DMS 273 treated with DMSO at 0.1 percent for 48 hours (cell line): ENCODE data around the gene HYAL1.

Experiments used
- DNase-seq: peaks from one replicate; lab custom pipeline; 2025; lab: John Stamatoyannopoulos, UW

The HYAL1 gene

GRCh38 chr3:50303013-50303815 is at the start of gene HYAL1:
TSS of gene HYAL1 (minus strand) at chr3:50303574. CDS start at chr3:50302956, 618 bp downstream.
- no peak for DNase-seq

- no peak for DNase-seq
Measured at GRCh38 chr3:50352781-50353180, 49.4 kb upstream of the HYAL1 start.

- no peak for DNase-seq
Measured at GRCh38 chr3:50351323-50351697, 47.9 kb upstream of the HYAL1 start.

GRCh38 chr3:50350527-50351322 is 47.4 kb upstream of the HYAL1 start, which contains the start of the genes CYB561D2 and NPRL2:
TSS of gene CYB561D2 (plus strand) at chr3:50350862. CDS start at chr3:50351434, 572 bp downstream.
TSS of gene NPRL2 (minus strand) at chr3:50350775. CDS start at chr3:50350652, 123 bp downstream.
- peak; percentile 78 for DNase-seq

GRCh38 chr3:50350213-50350526 is 46.8 kb upstream of the HYAL1 start:
- DNase-seq: no peak

GRCh38 chr3:50347187-50347813 is 43.9 kb upstream of the HYAL1 start:
- no peak for DNase-seq

GRCh38 chr3:50345586-50346234 is 42.3 kb upstream of the HYAL1 start, which contains the start of gene ZMYND10:
TSS of gene ZMYND10 (minus strand) at chr3:50345732. CDS start at chr3:50345579, 153 bp downstream.
- DNase-seq: no peak

- DNase-seq: no peak
Measured at GRCh38 chr3:50345008-50345407, 41.6 kb upstream of the HYAL1 start.

GRCh38 chr3:50342813-50343633 is 39.6 kb upstream of the HYAL1 start:
- no peak for DNase-seq

- DNase-seq: no peak
Measured at GRCh38 chr3:50341996-50342650, 38.7 kb upstream of the HYAL1 start.

- no peak for DNase-seq
Measured at GRCh38 chr3:50341537-50341936, 38.2 kb upstream of the HYAL1 start.

- DNase-seq: no peak
Measured at GRCh38 chr3:50340448-50341329, 37.3 kb upstream of the HYAL1 start, which contains the start of gene RASSF1. TSS of gene RASSF1 (minus strand) at chr3:50340836. CDS start at chr3:50340805, 31 bp downstream.

GRCh38 chr3:50340147-50340447 is 36.7 kb upstream of the HYAL1 start:
- DNase-seq: no peak

- no peak for DNase-seq
Measured at GRCh38 chr3:50339485-50340146, 36.2 kb upstream of the HYAL1 start.

GRCh38 chr3:50338965-50339364 is 35.6 kb upstream of the HYAL1 start:
- DNase-seq: no peak

GRCh38 chr3:50337175-50337861 is 33.9 kb upstream of the HYAL1 start:
- peak; percentile 90 for DNase-seq

GRCh38 chr3:50336452-50337174 is 33.2 kb upstream of the HYAL1 start:
- DNase-seq: no peak
